Vagina (tissue), 2 donors: Measurements from ENCODE around the gene CDK6.

Experiments used
- CTCF ChIP-seq, 3 experiments: fragments of 450-650 bp in 2 of 3; fragments of 200-600 bp in 1 of 3; sonication (generic) in 1 of 3; IDR thresholded peaks; one replicate each; pipeline ENCODE4 v1.5.1; 2017 to 2019; ENCODE audit warnings: antibody characterized with exemption in 3 of 3, mild to moderate bottlenecking in 2 of 3, moderate library complexity in 2 of 3
- POLR2A ChIP-seq, 2 donors: fragments of 450-650 bp; IDR thresholded peaks; one replicate each; pipeline ENCODE4 v1.6.1; 2017; ENCODE audit warnings: antibody characterized with exemption in 2 of 2, mild to moderate bottlenecking in 2 of 2, moderate library complexity in 2 of 2

GRCh38 chr7:92694211-92694610 is 142.2 kb downstream of the CDK6 start:
- TF ChIP-seq POLR2A (IDR thresholded peaks at IDR 0.05), result no peak
- no peak for TF ChIP-seq CTCF (IDR thresholded peaks at IDR 0.05)
